SK-N-MC (cell line): ENCODE data around the gene ATP6V0A1.

Source experiments
- DNase-seq: peaks from one replicate; pipeline ENCODE4 v3.0.0-alpha.2; 2011; ENCODE audit warnings: low read depth, low spot score
- H3K27ac ChIP-seq: fragments of 200-600 bp; sonication (generic); 2 replicates; pipeline ENCODE4 v1.5.1; 2016; ENCODE audit warnings: mixed run types
- H3K36me3 ChIP-seq: fragments of 200-600 bp; sonication (generic); 2 replicates; pipeline ENCODE4 v1.6.1; 2017; ENCODE audit warnings: antibody characterized with exemption, low read length, mixed read lengths; ENCODE audit not compliant: insufficient read depth
- H3K4me3 ChIP-seq: fragments of 200-600 bp; sonication (generic); 2 replicates; pipeline ENCODE4 v1.5.1; 2016
- H3K9ac ChIP-seq: fragments of 200-600 bp; sonication (generic); 2 replicates; pipeline ENCODE4 v1.8.0; 2017; ENCODE audit warnings: mixed run types, mixed read lengths; ENCODE audit not compliant: insufficient read length
- H3K9me3 ChIP-seq: fragments of 200-600 bp; sonication (generic); 2 replicates; pipeline ENCODE4 v1.6.1; 2017; ENCODE audit warnings: low read depth, mild to moderate bottlenecking, antibody characterized with exemption, low read length, moderate library complexity, mixed read lengths
- EZH2 ChIP-seq: fragments of 200-600 bp; sonication (generic); IDR thresholded peaks from one replicate; pipeline ENCODE4 v1.6.1; 2017; ENCODE audit warnings: antibody characterized with exemption
- FOXP2 ChIP-seq: optimal IDR thresholded peaks from 2 replicates; pipeline ENCODE3; 2011; ENCODE audit warnings: mild to moderate bottlenecking, moderate library complexity; ENCODE audit not compliant: insufficient read depth; ENCODE audit errors: extremely low read length, control extremely low read depth
- POLR2AphosphoS5 ChIP-seq: IDR thresholded peaks from 2 replicates; pipeline ENCODE4 v1.6.1; 2012; ENCODE audit warnings: mild to moderate bottlenecking, low read depth, low read length, borderline replicate concordance

ATP6V0A1 gene

GRCh38 chr17:42494673-42495072 lies 36.0 kb downstream of the ATP6V0A1 start:
- Histone ChIP-seq H3K27ac (no peak overlapping the region), H3K9me3 (no peaks in the 10 kb centered on the region), H3K4me3 (no peak overlapping the region), H3K36me3 (peaks cover 19% of the 10 kb centered on the region), H3K9ac (no peak overlapping the region)
- no peak for DNase-seq
- no peak for TF ChIP-seq FOXP2
- no peak for TF ChIP-seq EZH2
- TF ChIP-seq POLR2AphosphoS5, result no peak

DNA sequence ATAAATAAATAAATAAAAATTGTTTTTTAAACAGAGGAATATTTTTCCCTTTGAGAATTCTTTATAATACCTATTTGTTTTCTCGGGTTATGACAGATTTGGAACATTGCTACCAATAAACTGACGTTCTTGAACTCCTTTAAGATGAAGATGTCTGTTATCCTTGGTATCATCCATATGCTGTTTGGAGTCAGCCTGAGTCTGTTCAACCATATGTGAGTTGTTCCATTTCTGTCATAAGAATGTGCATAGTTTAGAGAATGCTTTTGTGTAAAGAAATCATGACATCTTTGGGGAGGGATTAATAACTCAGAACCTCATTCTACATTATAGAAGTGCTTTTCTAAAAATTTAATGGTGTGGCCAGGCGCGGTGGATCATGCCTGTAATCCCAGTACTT lies 40.1 kb downstream of the ATP6V0A1 start:
- no peak for DNase-seq
- no peak overlapping the region for H3K4me3 ChIP-seq
- no peak overlapping the region for H3K9ac ChIP-seq
- no peak for TF ChIP-seq EZH2
- no peak for TF ChIP-seq POLR2AphosphoS5
- TF ChIP-seq FOXP2, result no peak
- no peaks in the 10 kb centered on the region for H3K9me3 ChIP-seq
- no peak overlapping the region for H3K27ac ChIP-seq
- peaks cover 18% of the 10 kb centered on the region for H3K36me3 ChIP-seq

DNA sequence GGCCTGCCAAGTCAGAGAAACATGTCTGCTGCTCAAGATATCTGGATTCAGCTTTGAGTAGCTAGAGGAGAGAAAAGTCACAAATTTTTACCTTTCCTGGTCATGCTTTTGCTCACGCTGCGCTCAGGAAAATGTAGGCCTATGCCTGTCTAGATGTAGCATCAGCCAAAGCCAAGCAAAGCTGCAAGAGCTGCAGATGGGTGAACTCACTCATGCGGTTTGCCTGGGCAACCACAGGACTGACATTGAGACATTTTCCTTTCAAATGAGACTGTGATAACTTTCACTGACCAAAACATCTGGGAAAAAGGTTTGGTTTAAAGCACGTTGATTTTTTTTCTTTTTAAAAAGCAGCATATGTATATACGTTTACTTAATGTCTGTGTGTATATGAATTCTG lies 43.4 kb downstream of the ATP6V0A1 start:
- H3K9ac ChIP-seq, result no peak overlapping the region
- TF ChIP-seq FOXP2 (no peak), EZH2 (no peak), POLR2AphosphoS5 (no peak)
- H3K27ac ChIP-seq, result no peak overlapping the region
- H3K36me3 ChIP-seq, result peaks cover 6% of the 10 kb centered on the region; the same call in 1 of the 2 replicates
- no peak overlapping the region for H3K4me3 ChIP-seq
- no peak for DNase-seq
- H3K9me3 ChIP-seq, result no peaks in the 10 kb centered on the region

DNA sequence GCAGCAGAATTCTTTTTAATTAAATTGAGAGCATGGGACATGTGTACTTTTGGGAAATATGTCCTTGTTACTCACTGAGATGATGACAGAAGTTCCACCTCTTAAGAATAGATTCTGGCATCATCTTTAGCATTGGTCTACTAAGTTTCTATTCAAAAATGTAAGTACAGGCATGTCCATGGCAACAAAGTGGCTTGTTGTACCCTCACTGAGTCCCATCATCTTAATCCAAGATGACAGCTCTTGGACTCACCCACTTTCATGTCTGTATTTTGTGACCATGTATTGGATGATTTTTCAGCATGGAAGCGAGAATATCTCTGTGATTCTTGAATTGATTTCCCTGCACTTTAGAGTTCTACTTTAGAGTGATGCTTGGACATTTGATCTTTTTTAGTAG lies 44.2 kb downstream of the ATP6V0A1 start:
- Histone ChIP-seq H3K27ac (no peak overlapping the region), H3K4me3 (no peak overlapping the region), H3K9me3 (no peaks in the 10 kb centered on the region), H3K9ac (no peak overlapping the region), H3K36me3 (peaks cover 6% of the 10 kb centered on the region; the same call in 1 of the 2 replicates)
- no peak for TF ChIP-seq EZH2
- no peak for DNase-seq

DNA sequence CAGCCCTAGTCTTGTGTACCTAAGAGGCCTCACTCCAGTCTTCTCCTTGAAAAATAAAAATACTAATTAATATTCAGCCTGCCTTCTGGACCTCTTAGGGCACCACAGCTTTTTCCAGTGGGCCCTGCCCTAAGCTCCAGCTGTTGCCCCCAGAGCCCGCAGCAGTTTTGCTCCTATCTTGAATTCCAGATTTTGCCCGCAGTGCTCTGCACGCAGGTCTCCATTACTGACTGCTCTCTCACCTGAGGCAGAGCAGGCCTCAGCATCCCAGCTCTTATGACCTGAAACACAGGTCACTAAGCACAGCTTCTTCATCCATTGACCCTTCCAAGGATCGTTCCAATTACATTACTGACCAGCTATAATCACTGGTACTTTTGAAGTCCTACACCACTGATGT lies 49.0 kb downstream of the ATP6V0A1 start:
- Histone ChIP-seq H3K27ac (no peak overlapping the region), H3K4me3 (no peak overlapping the region), H3K9me3 (no peaks in the 10 kb centered on the region), H3K36me3 (peaks cover 2% of the 10 kb centered on the region; the same call in 1 of the 2 replicates), H3K9ac (no peak overlapping the region)
- TF ChIP-seq EZH2 (no peak), FOXP2 (no peak), POLR2AphosphoS5 (no peak)
- DNase-seq, result no peak

GRCh38 chr17:42508426-42509165 lies 49.9 kb downstream of the ATP6V0A1 start:
- no peak for DNase-seq
- Histone ChIP-seq H3K27ac (no peak overlapping the region), H3K36me3 (no peaks in the 10 kb centered on the region), H3K9ac (no peak overlapping the region), H3K4me3 (no peak overlapping the region), H3K9me3 (no peaks in the 10 kb centered on the region)
- TF ChIP-seq EZH2, result no peak
- no peak for TF ChIP-seq FOXP2
- TF ChIP-seq POLR2AphosphoS5, result no peak

- no peaks in the 10 kb centered on the region for H3K36me3 ChIP-seq
Measured at GRCh38 chr17:42509409-42509808, 50.7 kb downstream of the ATP6V0A1 start.

GRCh38 chr17:42509841-42510240 lies 51.2 kb downstream of the ATP6V0A1 start:
- Histone ChIP-seq H3K36me3 (no peaks in the 10 kb centered on the region), H3K9me3 (no peaks in the 10 kb centered on the region), H3K27ac (no peak overlapping the region), H3K9ac (no peak overlapping the region), H3K4me3 (no peak overlapping the region)
- TF ChIP-seq FOXP2 (no peak), POLR2AphosphoS5 (no peak), EZH2 (no peak)
- no peak for DNase-seq

More at GRCh38 chr17:42509409-42509808, 50.7 kb downstream of the ATP6V0A1 start:
- Histone ChIP-seq H3K4me3 (no peak overlapping the region), H3K9ac (no peak overlapping the region), H3K9me3 (no peaks in the 10 kb centered on the region), H3K27ac (no peak overlapping the region)
- TF ChIP-seq POLR2AphosphoS5, result no peak
- TF ChIP-seq FOXP2, result no peak
- no peak for TF ChIP-seq EZH2
- DNase-seq, result no peak

GRCh38 chr17:42512246-42512645 lies 53.6 kb downstream of the ATP6V0A1 start:
- TF ChIP-seq POLR2AphosphoS5 (no peak), FOXP2 (no peak), EZH2 (no peak)
- Histone ChIP-seq H3K27ac (no peak overlapping the region), H3K9ac (no peak overlapping the region), H3K9me3 (no peaks in the 10 kb centered on the region), H3K36me3 (no peaks in the 10 kb centered on the region), H3K4me3 (no peak overlapping the region)
- DNase-seq, result no peak
